DMS114 treated with DMSO at 0.1 percent for 48 hours (cell line): ENCODE results near the gene PHF21B.
"Not testable (repeated sequence)": the region's sequence is repeated elsewhere in the genome, so short reads cannot be mapped to it uniquely, and the experiment has no call there.

Experiments
- DNase-seq: peaks from one replicate; lab custom pipeline; 2025; ENCODE audit not compliant: unreplicated experiment; lab: John Stamatoyannopoulos, UW

PHF21B gene

GRCh38 chr22:44880610-44881290 is 129.1 kb downstream of the PHF21B start:
- DNase-seq, result no peak

GRCh38 chr22:44879301-44879680 is 130.5 kb downstream of the PHF21B start:
- no peak for DNase-seq

- DNase-seq, result no peak
Measured at GRCh38 chr22:44878483-44879300, 131.1 kb downstream of the PHF21B start.

GRCh38 chr22:44876921-44877320 is 132.9 kb downstream of the PHF21B start:
- DNase-seq, result no peak

- DNase-seq, result no peak
Measured at GRCh38 chr22:44871782-44872181, 138.0 kb downstream of the PHF21B start.

- no peak for DNase-seq
Measured at GRCh38 chr22:44870021-44870420, 139.8 kb downstream of the PHF21B start.

GRCh38 chr22:44869196-44869595 is 140.6 kb downstream of the PHF21B start:
- no peak for DNase-seq

GRCh38 chr22:44865193-44866057 is 144.4 kb downstream of the PHF21B start:
- DNase-seq, result no peak

GRCh38 chr22:44862981-44863860 is 146.6 kb downstream of the PHF21B start:
- DNase-seq, result no peak

- no peak for DNase-seq
Measured at GRCh38 chr22:44862281-44862680, 147.5 kb downstream of the PHF21B start.

- DNase-seq, result no peak
Measured at GRCh38 chr22:44861245-44861644, 148.6 kb downstream of the PHF21B start.

- DNase-seq, result no peak
Measured at GRCh38 chr22:44860311-44860710, 149.5 kb downstream of the PHF21B start.

GRCh38 chr22:44859641-44860040 is 150.2 kb downstream of the PHF21B start:
- no peak for DNase-seq

GRCh38 chr22:44858819-44859218 is 151.0 kb downstream of the PHF21B start:
- not testable (repeated sequence) for DNase-seq

- no peak for DNase-seq
Measured at GRCh38 chr22:44855855-44856254, 153.9 kb downstream of the PHF21B start.

- not testable (repeated sequence) for DNase-seq
Measured at GRCh38 chr22:44854641-44855040, 155.2 kb downstream of the PHF21B start.

GRCh38 chr22:44850946-44851345 is 158.9 kb downstream of the PHF21B start:
- DNase-seq, result no peak

- DNase-seq, result no peak
Measured at GRCh38 chr22:44848791-44849420, 160.9 kb downstream of the PHF21B start.

- no peak for DNase-seq
Measured at GRCh38 chr22:44848296-44848741, 161.5 kb downstream of the PHF21B start.

- no peak for DNase-seq
Measured at GRCh38 chr22:44847892-44848291, 161.9 kb downstream of the PHF21B start.
